Head of caudate nucleus (tissue), 42 donors: ENCODE data around the gene FAM3B.

ENCODE experiments used
- DNase-seq, 42 donors: peaks; one replicate each; pipeline versions ENCODE4 v3.0.0 to v3.0.0-alpha.2; 2020 to 2021; ENCODE audit warnings: mixed read lengths in 7 of 42
- intact Hi-C: fragments of 100-400 bp; cut with DNase I; formaldehyde crosslinking; loops from one replicate; pipeline ENCODE4 v1.15.0; 2022

Gene FAM3B

DNA sequence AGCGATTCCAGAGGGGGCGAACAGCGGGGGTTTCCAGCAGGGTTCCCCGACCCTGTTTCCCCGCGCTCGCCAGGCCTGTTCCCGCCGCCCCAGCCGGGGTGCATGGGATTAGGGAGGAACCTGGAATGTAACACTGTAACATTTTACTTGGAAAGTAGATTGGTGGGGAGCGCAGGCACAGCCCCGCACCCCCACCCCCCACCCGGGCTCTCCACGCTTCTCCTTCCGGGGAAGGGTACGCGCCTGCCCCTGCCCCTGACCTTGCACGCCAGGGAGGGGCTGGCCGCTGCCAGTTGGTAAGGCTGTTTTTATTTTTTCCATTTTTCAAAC lies 427 bp downstream of the FAM3B start:
- intact Hi-C loops = no loop called here
- no peak for DNase-seq

DNA sequence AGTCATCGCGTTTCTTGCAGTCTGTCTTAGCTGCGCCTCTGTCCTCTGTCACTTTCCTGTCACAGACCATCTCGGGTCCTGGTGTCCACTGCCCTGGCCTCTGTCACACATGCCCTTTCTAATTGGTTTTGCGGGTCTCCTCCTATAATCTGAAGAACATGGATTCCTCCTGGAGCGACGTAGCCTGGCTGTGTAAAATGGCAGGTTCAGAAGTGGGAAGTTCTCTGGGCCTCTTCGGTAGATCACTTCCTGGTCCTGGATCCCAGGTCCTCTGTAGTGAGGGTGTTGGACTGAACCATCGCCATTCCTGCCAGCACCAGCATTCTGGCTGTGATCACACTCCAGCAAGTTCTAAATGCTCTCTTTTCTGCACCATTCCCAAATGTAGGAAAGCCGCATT lies 857 bp downstream of the FAM3B start:
- intact Hi-C loops = no loop called here
- DNase-seq = no peak

DNA sequence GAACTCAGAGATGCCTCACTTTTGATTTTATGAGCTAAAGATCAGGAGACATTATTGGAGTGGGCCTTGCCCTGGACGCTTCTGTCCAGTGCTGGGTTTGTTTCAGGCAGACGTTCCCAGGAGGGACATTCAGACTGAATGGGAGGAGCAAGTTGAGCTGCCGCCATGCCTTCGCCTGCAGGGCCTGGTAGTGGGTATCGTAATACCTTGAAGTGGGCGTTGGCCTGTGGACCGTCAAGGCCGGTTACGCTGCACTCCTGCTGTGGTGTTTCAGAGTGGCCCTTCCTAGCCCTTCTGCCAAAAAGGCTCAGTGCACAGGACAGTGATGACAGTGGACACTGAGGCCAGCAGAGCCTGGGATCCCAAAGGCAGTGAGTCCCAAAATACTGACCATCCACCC lies 1.6 kb downstream of the FAM3B start:
- intact Hi-C loops = no loop called here
- DNase-seq = no peak

DNA sequence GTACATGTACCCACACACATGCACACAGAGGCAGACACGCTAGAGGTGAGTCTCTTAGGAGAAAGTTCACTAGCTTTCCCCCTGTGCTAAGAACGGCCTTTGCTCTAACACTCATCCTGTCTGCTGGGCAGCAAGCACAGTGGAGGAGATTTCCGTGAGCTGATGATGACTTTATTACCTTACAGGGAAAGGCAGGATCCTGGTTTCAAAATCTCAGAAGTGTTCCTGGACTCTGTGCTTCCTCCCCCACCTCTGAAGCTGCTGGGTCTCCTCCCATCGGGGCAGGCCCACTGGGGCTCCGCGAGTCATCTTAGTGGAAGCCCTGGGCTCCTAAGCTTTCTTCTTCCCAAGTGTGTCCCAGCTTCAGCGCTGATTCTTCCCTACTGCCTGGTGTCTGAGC lies 2.7 kb downstream of the FAM3B start:
- DNase-seq = no peak
- intact Hi-C loops = no loop called here

DNA sequence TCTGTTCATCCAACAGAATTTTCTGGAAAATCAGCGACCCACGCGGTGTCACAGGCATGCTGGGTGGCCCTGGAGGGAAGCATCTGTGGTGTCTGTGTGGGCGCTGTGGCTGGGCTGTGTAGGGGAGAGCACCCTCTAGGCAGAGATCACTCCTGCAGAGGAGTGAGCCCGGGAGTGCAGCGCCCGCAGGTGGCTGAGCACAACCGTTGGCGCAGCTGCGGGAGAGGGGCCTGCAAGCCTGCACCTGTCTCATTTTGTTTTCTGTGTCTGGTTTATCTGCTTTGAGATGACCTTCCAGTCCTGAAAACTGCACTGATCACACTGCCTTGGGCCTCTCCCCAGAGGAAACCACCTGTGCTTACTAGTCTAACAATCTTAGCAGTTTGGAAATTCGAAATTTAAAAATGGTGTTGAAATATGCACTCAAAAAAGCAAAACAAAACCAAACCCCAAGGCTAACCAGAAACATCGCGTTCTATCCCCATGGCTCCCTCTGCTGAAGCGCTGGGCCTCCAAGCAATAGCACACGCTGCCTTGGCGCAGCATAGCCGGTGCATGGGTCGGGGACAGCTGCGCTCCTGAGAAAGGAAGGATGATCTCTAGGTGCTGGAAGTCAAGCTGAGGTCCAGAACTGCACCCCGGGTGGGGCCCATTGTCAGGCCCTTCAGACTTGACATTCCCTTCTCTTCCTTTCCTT lies 4.8 kb downstream of the FAM3B start:
- intact Hi-C loops = no loop called here
- DNase-seq = no peak

DNA sequence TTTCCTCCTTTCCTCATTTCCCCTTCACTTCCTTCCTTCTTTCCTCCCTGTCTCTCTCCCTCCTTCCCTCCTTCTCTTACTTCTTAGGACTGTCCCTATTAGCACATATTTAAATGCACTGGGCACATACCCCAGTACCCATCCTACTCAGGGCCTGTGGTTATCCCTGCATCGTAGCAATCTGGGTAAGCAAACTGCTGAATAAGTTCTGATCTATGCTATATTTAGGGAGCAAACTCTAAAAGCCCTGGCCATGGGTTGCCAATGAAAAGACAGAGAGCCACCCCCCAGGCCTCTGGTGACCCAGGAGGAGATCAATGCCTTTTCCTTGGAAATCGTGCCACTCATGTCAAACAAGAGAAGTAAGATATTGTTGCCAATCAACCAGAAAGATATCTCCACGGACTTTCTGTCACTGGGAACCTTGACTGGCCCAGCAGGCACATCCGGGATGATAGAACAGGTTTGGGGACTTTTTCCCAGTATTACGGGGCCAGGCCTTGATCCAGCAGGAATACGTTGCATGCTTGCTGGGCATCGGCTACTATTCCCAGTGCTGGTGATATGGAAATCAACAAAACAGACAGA lies 5.4 kb downstream of the FAM3B start:
- intact Hi-C loops = no loop called here
- DNase-seq = no peak

DNA sequence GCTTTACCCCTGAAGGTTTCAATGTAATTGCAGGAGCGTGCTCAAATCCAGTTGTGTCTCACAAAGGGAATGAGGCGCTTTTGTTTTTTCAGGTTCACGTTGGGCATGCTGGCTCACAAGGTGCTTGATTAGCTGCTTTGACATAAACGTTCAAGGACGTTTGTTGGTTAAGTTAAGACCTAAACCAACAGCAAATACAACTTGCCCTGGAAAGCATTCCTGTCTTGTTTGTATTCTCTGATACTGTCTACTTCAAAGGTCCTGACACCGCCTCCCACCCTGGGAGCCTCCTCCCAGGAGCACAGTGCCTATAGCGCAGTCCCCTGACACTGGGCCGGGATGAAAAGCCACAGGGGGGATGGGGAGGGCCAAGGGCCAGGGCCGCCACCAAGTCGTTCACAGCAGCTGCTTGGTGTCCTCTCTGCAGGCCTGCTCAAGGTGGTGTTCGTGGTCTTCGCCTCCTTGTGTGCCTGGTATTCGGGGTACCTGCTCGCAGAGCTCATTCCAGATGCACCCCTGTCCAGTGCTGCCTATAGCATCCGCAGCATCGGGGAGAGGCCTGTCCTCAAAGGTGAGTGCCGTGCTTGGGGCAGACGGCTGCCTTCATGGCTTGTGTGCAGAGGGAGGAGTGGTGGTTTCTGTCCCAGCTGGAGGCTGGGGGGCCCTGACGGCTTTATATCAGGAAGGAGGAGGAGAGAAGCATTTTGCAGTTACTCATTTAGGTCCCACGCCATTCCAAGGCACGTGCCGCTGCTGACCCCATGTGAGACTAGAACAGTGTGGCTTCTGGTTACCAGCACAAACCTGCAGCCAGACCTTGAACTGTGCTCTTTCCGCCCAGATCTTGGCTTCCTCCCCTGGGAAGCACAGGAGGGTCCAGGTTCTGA lies 6.1 kb downstream of the FAM3B start:
- intact Hi-C loops = no loop called here

DNA sequence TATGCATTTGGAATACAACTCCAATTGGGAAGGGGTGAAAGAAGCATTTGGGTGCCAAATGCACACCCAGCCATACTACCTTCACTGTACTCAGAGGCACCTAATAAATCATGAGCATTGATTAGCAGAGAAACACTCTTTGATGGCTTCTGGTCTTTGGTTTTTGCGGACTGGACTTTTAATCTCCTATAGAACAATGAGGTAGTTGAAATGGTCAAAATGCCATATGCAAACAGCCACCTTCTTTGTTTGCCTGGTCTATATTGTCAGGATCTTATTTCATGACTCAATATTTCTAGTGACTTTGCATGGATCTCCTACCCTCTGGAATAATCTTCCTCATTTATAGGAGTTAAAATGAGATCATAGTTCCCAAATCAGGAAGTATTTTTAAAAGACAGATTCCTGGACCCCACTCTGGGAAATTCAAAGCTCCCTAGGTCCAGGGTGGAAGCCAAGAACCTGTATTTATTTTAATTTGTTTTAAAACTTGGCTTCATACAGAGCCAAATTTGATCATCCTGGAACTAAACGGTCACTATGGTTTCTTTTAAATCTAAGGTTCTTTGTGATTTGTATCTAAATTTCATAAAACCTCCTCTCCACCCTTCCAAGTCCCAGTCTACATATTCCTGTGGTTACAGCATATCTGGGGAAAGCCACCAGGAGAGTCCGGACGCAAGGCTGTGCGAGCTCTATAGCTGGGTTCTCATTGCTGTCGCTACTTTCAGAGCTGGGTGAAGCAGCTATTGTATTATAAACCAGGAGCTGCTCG lies 8.7 kb downstream of the FAM3B start:
- intact Hi-C loops = no loop called here
- no peak for DNase-seq

More for the DNA sequence above, 6.1 kb downstream of the FAM3B start:
- DNase-seq = no peak

DNA sequence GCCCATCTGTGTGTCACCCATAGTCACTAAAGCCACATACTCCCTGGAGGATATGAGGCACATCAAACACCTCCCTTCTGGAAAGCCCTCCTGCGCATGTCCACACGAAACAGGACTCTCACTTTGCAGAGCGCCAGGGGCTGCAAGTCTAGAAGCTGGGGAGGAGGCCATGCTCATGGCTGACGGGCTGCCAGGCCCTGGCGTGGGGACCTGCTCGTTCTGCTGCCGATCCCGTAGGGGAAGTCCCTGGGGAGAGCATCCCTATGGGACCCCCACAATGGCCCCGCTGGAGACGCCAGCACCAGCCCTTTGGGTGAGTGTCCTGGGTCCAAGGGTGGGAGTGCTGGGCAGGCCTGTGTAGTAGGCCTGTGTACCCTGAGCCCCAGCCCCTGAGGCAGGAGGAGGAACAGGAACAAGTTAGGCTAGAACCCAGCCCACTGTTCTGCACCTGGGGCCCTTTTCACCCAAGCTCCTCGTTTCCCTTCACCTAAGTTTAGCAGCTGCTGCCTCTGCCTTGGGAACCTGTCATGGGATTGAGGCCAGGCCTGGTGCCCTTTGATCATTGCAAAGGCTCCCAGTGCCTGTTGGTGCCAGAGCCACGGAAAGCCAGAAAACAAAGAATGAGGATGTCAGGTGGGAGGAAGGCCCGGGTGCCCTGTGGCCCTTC lies 9.9 kb downstream of the FAM3B start:
- DNase-seq = no peak
- intact Hi-C loops = no loop called here

DNA sequence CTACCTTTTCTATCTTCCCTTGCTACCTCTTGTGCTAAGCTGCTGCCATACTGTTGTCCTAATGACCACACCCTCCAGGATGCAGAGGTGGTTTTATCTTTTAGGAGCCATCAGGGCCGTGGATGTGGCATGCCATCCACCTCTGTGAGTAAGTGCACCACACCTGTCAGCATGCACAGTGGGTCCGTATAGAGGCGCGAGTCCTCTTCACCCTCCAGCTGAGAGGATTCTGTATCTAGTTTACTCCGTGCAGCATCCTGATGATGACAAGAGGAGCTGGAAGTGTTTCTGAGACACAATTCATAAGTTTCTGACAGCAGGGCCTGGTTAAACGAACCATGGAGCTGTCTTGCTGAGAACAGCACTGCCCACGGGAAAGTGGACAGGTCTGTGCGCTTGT lies 11.2 kb downstream of the FAM3B start:
- no peak for DNase-seq
- intact Hi-C loops = no loop called here

DNA sequence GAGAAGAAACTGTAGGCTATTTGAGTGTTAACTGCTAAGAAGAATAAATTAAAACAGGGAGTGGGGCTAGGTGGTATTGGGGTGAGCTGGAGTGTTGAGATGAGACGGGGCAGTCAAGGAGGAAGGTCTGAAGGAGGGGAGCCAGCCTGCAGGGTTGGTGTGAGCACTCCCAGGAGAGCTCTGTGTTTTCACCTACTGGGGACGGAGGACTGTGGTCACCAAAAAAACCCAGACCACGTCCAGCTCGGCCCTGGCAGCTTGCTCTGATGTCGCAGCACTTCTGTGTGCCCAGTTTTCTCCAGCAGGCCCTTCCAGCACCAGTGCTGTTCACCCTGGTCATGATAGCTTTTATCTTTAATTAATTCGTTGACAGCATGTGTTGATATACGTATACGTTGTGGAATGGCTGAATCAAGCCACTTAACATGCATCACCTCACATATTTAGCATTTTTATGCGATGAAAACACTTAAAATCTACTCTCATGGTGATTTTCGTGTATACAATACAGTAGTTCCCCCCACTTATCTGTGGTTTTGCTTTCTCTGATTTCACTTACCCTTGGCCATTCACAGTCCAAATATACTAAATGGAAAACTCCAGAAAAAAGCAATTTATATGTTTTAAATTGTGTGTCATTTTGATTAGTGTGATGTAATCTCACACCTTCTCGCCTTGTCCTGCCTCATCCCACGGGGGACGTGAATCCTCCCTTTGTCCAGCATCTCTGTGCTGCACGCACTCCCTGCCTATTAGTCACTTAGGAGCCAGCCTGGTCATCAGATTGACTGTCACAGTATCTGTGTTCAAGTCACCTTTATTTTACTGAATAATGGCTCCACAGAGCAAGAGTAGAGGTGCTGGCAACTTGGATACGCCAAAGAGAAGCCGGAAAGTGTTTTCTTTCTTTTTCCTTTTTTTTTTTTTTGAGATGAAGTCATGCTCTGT lies 12.3 kb downstream of the FAM3B start:
- intact Hi-C loops = no loop called here
- no peak for DNase-seq

DNA sequence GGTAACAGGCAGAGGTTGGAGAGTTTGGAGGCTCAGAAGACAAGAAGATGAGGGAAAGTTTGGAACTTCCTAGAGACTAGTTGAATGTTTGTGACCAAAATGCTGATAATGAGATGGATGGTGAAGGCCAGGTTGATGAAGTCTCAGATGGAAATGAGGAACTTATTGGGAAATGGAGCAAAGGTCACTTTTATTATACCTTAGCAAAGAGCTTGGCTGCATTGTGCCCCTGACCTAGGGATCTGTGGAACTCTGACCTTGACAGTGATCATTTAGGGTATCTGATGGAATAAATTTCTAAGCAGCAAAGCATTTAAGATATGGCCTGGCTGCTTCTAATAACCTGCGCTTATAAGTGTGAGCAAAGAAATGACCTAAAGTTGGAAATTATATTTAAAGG lies 17.2 kb downstream of the FAM3B start:
- DNase-seq = no peak
- intact Hi-C loops = no loop called here

DNA sequence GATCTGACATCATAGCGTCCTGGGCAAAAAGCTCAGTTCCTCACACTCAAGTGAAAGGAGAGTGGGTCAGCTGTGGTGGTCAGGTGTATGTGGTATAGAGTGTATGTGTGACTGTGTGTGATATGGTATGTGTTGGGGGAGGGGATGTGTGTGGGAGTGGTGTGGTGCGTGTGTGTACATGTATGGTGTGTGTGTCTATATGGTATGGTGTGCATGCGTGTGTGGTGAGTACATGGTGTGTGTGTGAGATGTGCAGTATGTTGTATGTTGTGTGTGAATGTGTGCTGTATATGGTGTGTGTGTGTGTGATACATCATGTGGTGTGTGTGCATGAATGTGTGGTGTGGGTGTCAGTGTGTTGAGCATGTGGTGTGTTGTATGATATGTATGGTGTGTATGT lies 20.9 kb downstream of the FAM3B start:
- no peak for DNase-seq
- intact Hi-C loops = no loop called here

DNA sequence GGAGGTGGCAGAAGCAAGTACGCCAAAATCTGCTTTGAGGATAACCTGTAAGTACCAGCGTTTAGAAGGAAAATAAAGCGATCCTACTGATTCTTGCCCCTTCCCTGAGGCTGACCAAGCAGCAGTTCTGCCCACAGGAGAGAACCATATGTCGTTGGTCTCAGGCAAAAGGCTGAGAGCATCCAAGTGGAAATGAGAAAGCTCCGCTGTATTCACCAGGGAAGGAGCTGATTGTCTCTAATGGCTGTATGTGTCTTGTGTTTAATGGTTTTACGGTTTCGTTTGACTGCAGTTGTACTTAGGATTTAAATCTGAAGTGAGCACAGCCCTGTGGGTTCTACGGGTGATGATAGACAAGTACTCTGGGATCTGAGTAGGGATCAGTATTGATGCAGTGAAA lies 21.9 kb downstream of the FAM3B start:
- DNase-seq = no peak
- intact Hi-C loops = no loop called here

DNA sequence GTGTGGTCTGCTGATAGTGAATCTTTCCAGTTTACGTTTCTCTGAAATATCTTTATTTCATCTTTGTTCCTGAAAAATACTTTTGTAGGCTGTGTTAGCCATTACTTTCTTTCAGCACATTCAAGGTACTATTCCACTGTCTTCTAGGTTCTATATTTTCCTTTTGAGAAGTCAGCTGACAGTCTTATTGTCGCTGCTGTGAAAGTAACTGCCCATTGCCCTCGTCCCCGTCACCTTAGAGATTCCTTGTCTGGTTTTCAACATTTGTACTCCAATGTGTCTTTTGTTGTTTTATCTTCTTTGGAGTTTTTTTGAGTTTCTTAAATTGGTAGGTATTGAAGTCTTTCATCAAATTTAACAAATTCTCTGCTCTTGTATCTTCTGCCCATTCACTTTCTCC lies 25.4 kb downstream of the FAM3B start:
- intact Hi-C loops = no loop called here
- DNase-seq = no peak

DNA sequence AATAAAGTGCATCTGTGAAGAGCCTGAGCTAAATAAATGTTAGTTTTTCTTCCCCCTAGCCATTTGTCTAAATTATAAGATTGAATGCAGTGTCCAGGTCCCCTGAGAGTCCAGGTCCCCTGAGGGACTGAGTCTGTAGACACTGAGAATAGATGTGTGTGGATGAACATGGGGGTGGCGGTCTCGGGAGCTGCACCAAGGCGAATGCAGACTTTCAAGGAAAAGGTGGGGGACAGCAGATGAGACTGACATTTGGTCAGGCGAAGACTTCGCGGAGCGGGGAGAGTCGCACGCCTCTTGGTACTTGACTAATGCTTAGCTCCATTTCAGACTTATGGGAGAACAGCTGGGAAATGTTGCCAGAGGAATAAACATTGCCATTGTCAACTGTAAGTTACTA lies 27.5 kb downstream of the FAM3B start:
- DNase-seq = peak in 1 of 42 donors; percentile 6
- intact Hi-C loops = no loop called here

DNA sequence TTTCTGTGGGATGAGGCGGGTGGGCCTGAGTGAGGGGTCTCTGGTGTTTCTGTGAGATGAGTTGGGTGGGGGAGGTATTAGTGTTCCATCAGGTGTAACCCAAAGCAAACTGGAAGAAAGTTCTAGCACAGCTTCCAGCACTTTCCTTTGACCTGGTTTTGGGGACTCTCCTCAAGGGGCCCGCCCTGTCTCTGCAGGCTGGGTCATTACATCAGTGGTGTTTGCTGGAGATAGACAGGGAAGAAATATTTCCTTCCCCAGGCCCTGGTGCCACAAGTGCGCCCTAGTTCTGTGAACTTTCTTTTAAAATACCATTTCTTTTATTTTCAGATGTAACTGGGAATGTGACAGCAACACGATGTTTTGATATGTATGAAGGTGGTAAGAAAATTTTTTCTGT lies 28.8 kb downstream of the FAM3B start:
- DNase-seq = no peak
- intact Hi-C loops = no loop called here
